ENCODE data around the gene ST7. TPM values are rescaled to one million over a fixed set of nuclear protein-coding genes. Genes with fewer than 3 reads are reported as not detected.

ST7 gene
- total RNA-seq, 4 donors from 2014 or later: 23.7 to 29.5 (median 25.5) TPM

DNA sequence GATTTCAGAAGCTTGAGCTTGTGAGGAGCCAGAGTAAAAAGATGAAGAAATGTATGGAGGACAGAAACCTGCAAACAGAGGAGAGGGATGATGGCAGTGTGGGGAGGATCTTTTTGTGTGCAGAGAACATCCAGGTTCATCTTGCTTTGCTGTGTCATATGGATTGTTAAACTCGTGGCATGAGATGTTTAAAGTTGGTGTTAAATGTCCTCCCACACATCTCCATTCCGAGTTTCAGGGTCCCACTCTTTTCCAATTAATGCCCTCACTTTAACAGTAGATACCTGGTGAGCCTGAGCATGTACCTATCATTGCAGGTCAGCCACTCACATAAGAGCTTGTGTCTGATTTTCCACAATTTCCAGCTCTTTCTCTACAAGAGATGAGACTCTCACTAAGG, 147.7 kb downstream of the ST7 start:
- TF ChIP-seq, protein P1, sequence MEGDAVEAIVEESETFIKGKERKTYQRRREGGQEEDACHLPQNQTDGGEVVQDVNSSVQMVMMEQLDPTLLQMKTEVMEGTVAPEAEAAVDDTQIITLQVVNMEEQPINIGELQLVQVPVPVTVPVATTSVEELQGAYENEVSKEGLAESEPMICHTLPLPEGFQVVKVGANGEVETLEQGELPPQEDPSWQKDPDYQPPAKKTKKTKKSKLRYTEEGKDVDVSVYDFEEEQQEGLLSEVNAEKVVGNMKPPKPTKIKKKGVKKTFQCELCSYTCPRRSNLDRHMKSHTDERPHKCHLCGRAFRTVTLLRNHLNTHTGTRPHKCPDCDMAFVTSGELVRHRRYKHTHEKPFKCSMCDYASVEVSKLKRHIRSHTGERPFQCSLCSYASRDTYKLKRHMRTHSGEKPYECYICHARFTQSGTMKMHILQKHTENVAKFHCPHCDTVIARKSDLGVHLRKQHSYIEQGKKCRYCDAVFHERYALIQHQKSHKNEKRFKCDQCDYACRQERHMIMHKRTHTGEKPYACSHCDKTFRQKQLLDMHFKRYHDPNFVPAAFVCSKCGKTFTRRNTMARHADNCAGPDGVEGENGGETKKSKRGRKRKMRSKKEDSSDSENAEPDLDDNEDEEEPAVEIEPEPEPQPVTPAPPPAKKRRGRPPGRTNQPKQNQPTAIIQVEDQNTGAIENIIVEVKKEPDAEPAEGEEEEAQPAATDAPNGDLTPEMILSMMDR (IDR thresholded peaks at IDR 0.05): no peak
- ATAC-seq (ENCODE audit: low FRiP score) (no peak), DNase-seq (ENCODE audit: low spot score) (no peak)

DNA sequence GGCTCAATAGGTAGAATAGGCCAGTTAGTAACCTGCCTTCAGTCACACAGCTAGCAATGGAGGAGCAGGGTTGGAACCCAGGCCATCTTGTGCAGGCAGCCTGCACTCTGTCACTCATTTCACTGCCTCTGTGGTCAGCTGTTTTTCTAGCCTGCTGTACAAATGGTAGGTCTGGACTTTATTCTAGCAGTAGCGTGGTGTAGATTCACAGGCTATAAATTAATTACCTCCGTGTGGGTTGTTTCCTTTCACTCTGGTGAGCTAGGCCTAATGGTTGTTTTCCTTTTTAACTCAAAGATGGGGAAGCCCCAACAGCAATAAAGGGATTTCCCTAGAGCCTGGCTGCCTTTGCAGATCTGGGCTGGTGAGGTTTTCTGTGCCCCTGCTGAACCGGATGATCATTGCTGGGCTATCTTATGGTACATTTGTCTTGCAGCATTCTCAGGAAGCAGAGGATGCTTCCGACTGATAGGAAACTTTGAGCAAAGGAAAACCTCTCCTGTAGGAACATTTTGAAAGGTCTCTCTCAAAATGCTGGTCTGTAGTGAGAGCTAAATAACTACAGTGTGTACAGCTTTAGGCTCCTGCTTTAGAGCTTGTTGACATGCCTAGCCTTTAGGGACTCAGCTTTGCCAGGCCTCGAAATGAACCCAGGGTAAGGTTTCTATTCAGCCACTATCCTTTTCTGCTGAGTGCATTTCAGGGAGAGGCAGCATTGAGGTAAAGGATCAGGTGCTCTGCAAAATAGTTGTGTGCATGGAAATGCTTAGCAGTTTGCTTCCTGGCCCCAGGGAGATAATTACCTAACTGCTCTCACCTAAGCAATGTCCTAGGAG, 157.4 kb downstream of the ST7 start:
- no peak for DNase-seq (ENCODE audit: low spot score)
- no peak for ATAC-seq (ENCODE audit: low FRiP score)

DNA sequence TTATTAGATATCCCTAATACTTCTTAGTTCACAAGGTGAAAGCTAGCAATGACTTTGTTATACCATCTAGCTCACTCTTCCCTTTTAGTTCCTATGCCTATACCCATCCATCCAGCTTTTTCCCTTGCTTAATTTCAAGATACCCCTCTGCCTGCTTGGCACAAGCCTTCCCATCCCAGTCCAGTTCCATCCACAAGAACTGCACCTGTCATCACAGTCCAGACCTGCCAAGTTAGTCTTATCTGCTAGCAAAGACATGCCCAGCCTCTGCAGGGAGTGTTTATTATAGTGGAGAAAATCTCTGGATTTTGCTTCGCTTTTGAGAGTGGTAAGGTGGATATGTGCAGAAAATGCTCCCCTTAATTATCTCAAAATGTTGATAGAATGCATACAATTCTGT, 158.2 kb downstream of the ST7 start:
- ATAC-seq (ENCODE audit: low FRiP score) (no peak), DNase-seq (ENCODE audit: low spot score) (no peak)
- TF ChIP-seq, protein P1 (IDR thresholded peaks at IDR 0.05): no peak

More for the DNA sequence above, 157.4 kb downstream of the ST7 start:
- TF ChIP-seq, protein P1 (IDR thresholded peaks at IDR 0.05): no peak

DNA sequence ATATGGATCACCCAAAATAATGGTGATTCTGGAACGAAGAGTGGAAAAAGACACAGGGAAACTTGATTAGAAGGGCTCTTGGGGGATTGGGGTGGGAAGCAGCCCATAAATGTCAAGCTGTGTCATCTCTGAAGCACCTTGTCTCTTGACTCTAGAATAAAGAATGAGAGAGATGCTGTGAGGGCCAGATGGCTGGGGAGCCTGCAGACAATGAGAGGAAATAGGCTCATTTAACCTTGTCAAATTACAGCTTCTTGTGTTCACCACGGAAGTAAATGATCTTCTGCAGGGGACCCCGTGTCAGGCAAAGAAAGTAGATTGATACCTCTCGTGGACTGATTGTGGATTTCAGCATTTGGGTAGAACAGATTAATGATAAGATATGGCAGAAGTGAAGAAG, 159.3 kb downstream of the ST7 start:
- ATAC-seq (ENCODE audit: low FRiP score) (no peak), DNase-seq (ENCODE audit: low spot score) (no peak)
- TF ChIP-seq, protein P1 (IDR thresholded peaks at IDR 0.05): no peak

DNA sequence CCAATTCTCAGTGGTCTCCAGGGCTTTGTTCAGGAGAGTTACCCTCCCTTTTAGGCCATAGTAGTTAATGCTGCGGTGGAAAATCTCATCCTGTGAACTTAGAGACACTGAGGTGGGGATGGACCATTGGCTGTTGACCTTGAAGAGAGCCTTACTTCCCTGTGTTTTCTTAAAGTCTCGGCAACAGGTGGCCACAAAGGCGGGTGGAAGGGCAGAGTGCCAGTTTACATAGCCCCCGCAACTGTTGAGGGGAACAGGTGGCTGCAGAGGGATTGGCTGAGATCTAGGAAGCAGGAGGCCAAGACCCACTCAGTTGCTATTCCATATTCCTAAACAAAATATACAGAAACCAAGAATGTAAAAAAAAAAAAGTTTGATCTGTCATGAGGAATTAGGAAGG, 160.6 kb downstream of the ST7 start:
- TF ChIP-seq, protein P1 (IDR thresholded peaks at IDR 0.05): no peak
- ATAC-seq (ENCODE audit: low FRiP score) (no peak), DNase-seq (ENCODE audit: low spot score) (no peak)

DNA sequence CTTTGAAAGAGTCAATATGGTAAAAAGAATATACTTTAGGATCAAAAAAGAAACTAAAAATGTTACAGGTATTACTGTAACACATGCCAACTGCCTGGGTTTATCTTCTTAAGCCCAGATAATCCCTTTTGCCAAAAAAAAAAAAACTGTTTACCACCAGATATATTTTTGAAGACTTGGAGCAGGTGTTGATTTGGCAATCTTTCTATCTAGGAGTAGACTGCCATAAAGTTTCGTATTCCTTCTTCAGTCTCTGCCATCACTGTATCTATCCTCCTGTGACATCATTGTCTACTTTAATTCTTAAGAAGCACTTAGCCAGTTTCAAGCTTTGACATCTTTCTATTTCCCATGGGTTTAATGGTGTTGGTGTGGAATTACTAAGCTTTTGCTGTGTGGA, 161.0 kb downstream of the ST7 start:
- ATAC-seq (ENCODE audit: low FRiP score) (no peak), DNase-seq (ENCODE audit: low spot score) (no peak)
- TF ChIP-seq, protein P1 (IDR thresholded peaks at IDR 0.05): no peak

DNA sequence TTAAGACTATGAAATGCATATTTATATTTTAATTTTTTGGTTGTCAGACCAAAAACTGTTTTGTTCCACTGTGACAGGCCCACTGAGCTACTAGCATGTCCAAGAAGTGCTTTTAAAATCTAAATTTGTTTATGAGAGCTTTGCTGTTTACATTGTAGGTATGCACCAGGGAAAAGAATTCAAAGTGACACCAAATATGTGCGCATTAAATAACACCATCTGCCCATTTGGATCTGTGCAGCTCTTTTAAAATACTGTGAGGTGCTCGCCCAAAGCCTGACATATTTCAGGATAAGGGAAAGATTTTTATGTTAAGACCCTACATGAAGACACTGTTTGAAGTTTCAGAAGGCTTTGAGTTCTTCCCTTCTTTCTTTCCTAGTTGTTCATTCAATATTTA, 162.9 kb downstream of the ST7 start:
- ATAC-seq (ENCODE audit: low FRiP score): no peak
- TF ChIP-seq, protein P1 (IDR thresholded peaks at IDR 0.05): no peak

More for the DNA sequence above, 162.9 kb downstream of the ST7 start:
- DNase-seq (ENCODE audit: low spot score): no peak

All from omental fat pad (tissue), 4 donors.